ENCODE data around the gene HPF1.

Gene HPF1

GRCh38 chr4:169730564-169730963 is 27.2 kb downstream of the HPF1 start:
- DNase-seq = no peak

DNA sequence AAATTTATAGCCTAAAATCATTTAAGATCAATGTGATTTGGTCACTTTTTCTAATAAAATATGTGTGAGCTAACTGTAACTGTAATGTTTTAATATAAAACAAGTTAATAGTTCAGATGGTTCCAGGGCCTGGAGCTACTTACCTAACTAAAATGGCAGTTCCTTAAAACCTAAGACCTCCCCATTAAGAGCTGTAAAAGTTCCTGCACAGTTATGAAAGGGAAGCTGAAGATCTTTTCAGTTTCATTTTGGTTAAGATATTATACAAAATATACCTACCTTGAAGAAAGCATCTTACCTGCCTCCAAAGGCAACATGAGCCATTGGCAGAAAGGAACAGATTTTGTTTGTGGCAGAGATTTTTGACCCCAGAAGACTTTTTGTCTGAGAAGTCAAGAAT is 30.1 kb downstream of the HPF1 start:
- DNase-seq = no peak

GRCh38 chr4:169724260-169724659 is 33.5 kb downstream of the HPF1 start:
- no peak for DNase-seq

DNA sequence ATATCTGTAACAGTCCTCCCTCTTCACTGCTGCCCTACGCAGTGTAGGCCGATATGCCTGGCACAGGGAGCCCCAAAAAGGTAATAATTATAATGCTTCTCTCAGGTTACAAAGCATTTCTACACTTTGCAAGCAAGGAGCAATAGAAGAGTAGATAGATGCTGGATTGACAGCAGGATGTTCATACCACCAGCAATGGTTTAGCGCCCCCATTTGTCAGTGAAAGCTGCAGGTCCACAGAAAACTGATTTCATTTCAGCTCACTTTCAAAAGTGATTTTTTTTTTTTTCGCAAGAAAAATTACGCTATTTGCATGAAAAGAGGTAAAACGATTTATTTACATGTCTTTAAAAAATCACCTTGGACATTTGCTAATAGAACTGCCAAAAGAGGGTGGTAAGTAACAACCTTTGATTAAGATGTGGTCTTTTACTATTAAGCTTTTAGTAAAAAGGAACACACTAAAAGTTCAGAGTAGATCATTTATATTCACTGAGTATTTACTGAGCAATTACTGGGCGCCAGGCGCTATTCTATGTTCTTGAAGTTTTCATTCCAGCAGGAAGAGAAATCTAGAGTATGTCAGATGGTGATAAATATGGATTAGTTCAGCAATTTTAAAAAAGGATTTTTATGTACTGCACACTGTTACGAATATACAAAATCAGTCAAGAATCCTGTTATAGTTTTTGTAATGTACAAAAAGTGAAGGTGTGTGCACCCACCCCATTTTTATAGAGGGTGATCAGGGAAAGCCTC is 34.4 kb downstream of the HPF1 start:
- DNase-seq = no peak

DNA sequence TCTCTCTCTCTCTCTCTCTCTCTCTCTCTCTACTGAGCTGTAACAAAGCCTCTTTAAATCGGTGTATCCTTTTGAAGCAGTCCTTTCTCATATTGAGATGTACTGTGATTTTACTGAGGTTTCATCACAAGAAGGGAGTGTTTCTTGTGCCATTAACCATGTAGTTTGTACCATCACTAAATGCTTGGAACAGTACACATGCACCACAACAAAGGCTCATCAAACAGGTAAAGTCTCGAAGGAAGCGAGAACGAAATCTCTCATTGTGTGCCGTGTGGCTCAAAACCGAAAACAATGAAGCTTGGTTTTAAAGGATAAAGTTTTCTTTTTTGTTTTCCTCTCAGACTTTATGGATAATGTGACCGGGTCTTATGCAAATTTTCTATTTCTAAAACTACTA is 37.2 kb downstream of the HPF1 start:
- DNase-seq = no peak

- no peak for DNase-seq
Measured at GRCh38 chr4:169716677-169717076, 41.1 kb downstream of the HPF1 start.

- no peak for DNase-seq
Measured at GRCh38 chr4:169715826-169716225, 41.9 kb downstream of the HPF1 start.

- DNase-seq = no peak
Measured at GRCh38 chr4:169707958-169708643, 49.6 kb downstream of the HPF1 start.

DNA sequence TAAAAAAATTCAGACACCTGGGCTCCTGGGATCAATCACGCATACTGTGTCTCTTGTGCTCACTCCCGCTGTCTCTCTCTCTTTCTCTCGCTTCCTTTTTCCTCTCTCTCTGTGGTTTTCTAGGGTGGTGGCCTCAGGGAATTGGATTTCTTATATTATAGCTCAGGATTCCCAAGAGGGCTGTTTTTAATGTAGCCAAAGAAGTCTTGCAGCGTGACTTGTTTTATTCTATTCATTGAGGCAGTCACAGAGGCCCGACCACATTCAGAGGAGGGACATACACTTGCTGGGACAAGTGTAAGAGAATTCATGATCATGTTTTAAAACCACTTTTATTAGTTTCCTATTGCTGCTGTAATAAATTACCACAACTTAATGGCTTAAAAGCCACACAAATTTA is 59.4 kb downstream of the HPF1 start:
- DNase-seq = no peak

- no peak for DNase-seq
Measured at GRCh38 chr4:169690787-169691186, 67.0 kb downstream of the HPF1 start.

DNA sequence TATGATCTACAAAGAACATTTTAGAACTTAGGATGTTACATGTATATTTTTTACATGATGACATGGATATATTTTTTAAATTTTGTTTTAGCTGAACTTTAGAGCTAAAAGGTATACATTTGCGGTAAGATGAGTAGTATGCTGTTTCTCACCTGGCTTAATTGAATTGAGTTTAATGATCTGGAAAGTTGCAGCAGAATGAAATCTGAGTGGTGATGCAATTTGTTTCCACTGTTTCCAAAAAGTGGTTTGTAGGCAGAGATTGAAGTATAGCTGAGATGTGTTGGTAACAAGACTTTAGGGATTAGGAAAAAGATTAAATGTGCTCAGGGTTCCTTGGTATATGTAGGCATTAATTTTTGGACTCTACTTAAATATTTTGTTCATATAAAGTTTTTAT is 68.1 kb downstream of the HPF1 start:
- no peak for DNase-seq

GRCh38 chr4:169682372-169683047 is 75.2 kb downstream of the HPF1 start:
- no peak for DNase-seq
